ENCODE results near the gene ZNF579. TPM values are rescaled to one million over a fixed set of nuclear protein-coding genes. Genes with fewer than 3 reads are reported as not detected.

Gene ZNF579
- total and polyA plus RNA-seq, 7 donors = 4.2 to 81.6 (median 22.9) TPM

DNA sequence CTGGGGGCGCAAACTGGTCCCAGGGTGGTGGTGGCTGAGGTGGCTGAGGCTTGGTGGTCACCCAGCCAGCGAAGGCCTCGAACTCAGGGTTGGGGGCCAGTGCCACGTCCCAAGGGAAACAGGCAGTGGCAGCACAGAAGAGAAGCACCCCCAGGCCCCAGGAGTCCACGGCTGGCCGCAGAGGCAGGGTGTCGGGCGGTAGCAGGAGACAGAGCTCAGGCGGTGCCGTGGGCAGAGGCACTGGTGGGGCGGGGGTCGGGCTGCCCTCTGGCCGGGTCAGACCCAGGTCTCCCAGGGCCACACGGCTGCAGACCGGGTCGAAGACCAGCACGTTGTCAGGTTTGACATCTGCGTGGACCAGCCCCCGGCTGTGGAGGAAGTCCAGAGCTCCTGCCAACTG, 39.6 kb downstream of the ZNF579 start:
- Histone ChIP-seq H3K27ac (no peak overlapping the region), H3K36me3 (ENCODE audit: insufficient read depth in 1 of 2, low read depth in 1 of 2) (no peaks in the 10 kb centered on the region)
- 82 to 87% (median 85%) methylated on average over 14 to 19 of the region's 19 CpGs for WGBS, 3 donors

GRCh38 chr19:55540619-55541018, 40.0 kb downstream of the ZNF579 start:
- TF ChIP-seq, protein P1, sequence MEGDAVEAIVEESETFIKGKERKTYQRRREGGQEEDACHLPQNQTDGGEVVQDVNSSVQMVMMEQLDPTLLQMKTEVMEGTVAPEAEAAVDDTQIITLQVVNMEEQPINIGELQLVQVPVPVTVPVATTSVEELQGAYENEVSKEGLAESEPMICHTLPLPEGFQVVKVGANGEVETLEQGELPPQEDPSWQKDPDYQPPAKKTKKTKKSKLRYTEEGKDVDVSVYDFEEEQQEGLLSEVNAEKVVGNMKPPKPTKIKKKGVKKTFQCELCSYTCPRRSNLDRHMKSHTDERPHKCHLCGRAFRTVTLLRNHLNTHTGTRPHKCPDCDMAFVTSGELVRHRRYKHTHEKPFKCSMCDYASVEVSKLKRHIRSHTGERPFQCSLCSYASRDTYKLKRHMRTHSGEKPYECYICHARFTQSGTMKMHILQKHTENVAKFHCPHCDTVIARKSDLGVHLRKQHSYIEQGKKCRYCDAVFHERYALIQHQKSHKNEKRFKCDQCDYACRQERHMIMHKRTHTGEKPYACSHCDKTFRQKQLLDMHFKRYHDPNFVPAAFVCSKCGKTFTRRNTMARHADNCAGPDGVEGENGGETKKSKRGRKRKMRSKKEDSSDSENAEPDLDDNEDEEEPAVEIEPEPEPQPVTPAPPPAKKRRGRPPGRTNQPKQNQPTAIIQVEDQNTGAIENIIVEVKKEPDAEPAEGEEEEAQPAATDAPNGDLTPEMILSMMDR (IDR thresholded peaks at IDR 0.05) = no peak
- DNase-seq (peak; percentile 46 to 82), ATAC-seq (peak; percentile 56 to 84 (median 77))
- 34 to 48% (median 37%) methylated on average over 5 to 10 of the region's 10 CpGs for WGBS, 3 donors
- Histone ChIP-seq H3K27me3 (ENCODE audit: insufficient read depth in 3 of 3, low read length in 2 of 3) (no peaks in the 10 kb centered on the region), H3K36me3 (ENCODE audit: insufficient read depth in 1 of 2, low read depth in 1 of 2) (no peaks in the 10 kb centered on the region), H3K4me3 (no peak overlapping the region), H3K4me1 (peaks cover 12% of the 10 kb centered on the region), H3K27ac (no peak overlapping the region), H3K9me3 (no peaks in the 10 kb centered on the region)
- intact Hi-C loops (cut with DNase I) = no loop called here

More for the DNA sequence above, 39.6 kb downstream of the ZNF579 start:
- H3K4me1 ChIP-seq = peaks cover 17% of the 10 kb centered on the region
- H3K9me3 ChIP-seq = no peaks in the 10 kb centered on the region
- H3K27me3 ChIP-seq (ENCODE audit: insufficient read depth in 3 of 3, low read length in 2 of 3) = no peaks in the 10 kb centered on the region
- intact Hi-C loops (cut with DNase I) = no loop called here
- H3K4me3 ChIP-seq = no peak overlapping the region
- DNase-seq = no peak
- TF ChIP-seq, protein P1 (IDR thresholded peaks at IDR 0.05) = no peak
- no peak for ATAC-seq

DNA sequence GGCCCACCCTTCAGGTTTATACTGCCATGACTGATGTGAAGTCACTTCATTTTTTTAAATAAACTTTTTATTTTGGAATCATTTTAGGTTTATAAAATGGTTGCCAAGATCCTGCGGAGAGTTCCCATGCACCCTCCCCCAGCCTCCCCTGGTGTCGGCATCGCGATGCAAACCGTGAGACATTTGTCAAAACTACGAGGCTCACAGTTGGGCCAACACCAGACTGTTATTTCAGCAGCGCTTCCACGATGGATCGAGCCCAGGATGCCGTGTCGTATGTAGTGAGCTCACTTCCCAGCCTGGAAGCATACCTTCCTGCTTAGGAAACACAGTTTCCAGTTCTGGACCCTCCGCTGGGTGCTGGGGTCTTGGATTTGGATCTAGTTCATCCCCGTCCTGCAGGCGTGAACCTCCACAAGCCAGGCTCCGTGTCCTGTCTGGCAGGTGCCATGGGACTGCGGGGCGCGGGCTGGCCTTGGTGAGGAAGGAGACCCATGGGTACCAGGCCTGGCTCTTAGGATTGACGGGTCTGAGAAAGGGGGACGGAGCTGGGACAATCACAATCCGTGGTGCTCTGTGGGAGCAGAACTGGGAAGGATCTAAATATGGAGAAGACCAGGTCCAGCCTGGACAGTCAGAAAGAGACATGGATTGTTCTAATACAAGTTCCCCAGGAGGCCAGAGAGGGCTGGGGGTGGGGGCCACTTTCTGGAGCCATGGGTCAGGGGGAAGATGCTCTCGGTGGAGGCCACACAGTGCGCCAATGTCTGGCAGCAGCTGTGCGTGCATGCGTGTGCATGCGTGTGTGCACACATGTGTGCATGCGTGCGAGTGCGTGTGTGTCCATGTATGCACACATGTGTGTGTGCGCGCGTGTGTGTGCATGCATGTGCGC, 41.3 kb downstream of the ZNF579 start:
- TF ChIP-seq, protein P1 (IDR thresholded peaks at IDR 0.05) = no peak
- Histone ChIP-seq H3K27me3 (ENCODE audit: insufficient read depth in 3 of 3, low read length in 2 of 3) (no peaks in the 10 kb centered on the region), H3K36me3 (ENCODE audit: insufficient read depth in 1 of 2, low read depth in 1 of 2) (no peaks in the 10 kb centered on the region), H3K27ac (no peak overlapping the region), H3K4me1 (peaks cover 3% of the 10 kb centered on the region), H3K9me3 (no peaks in the 10 kb centered on the region), H3K4me3 (no peak overlapping the region)
- ATAC-seq (no peak), DNase-seq (no peak)
- intact Hi-C loops (cut with DNase I) = no loop called here
- 72 to 81% (median 77%) methylated on average over 33 of the region's 33 CpGs for WGBS, 3 donors

- H3K36me3 ChIP-seq (ENCODE audit: insufficient read depth in 1 of 2, low read depth in 1 of 2) = no peaks in the 10 kb centered on the region
- peaks cover 3% of the 10 kb centered on the region for H3K4me1 ChIP-seq
- H3K27me3 ChIP-seq (ENCODE audit: insufficient read depth in 3 of 3, low read length in 2 of 3) = no peaks in the 10 kb centered on the region
- TF ChIP-seq, protein P1 (IDR thresholded peaks at IDR 0.05) = no peak
- intact Hi-C loops (cut with DNase I) = no loop called here
- ATAC-seq = no peak
- no peak overlapping the region for H3K4me3 ChIP-seq
- DNase-seq = no peak
- H3K27ac ChIP-seq = no peak overlapping the region
- no peaks in the 10 kb centered on the region for H3K9me3 ChIP-seq
- 89 to 94% (median 92%) methylated on average over 4 to 5 of the region's 5 CpGs for WGBS, 3 donors
Observed at GRCh38 chr19:55538132-55538531, 42.5 kb downstream of the ZNF579 start.
